Right ventricle myocardium superior (tissue), 1 donor: ENCODE measurements around the gene TSPO. TPM values are rescaled to one million over a fixed set of nuclear protein-coding genes. Genes with fewer than 3 reads are reported as not detected.
A peak's percentile ranks its signal among the peaks of the same experiment; 100 is the strongest.
"Not testable (repeated sequence)": the region's sequence is repeated elsewhere in the genome, so short reads cannot be mapped to it uniquely, and the experiment has no call there.

Experiments
- ATAC-seq: fragments of 200-7000 bp; cut with Tn5 transposase; one replicate; pipeline ENCODE4 v1.9.1; 2020; ENCODE audit warnings: mild to moderate bottlenecking; ENCODE audit not compliant: poor library complexity
- DNase-seq: peaks from one replicate; pipeline ENCODE4 v3.0.0-alpha.2; 2020
- intact Hi-C: fragments of 100-400 bp; cut with DNase I; formaldehyde crosslinking; loops from one replicate; pipeline ENCODE4 v1.11.2; 2022
- long read RNA-seq: library from polyadenylated mRNA; unstranded; transcript quantifications from one replicate; pipeline ENCODE4 v2.0.0, GENCODE V29; 2021
- total RNA-seq: library from RNA; stranded (reverse); fragmentation: NEBNext Ultra II Directional; extraction: Animal tissue kit (Norgen Biotek cat#: 25700); gene quantifications from one replicate; pipeline ENCODE4 v1.2.1, GENCODE V29; 2021
- donor health status: DM: no; HTN: yes; CAD: no; lungs with severe emphysema.

Gene TSPO
- 126 TPM for total RNA-seq
- long read RNA-seq, transcript TSPO-202 (4 exons, 881 nt), result major isoform, 126 of 156 reads
- long read RNA-seq, partial matches to known transcripts, result 28 of 156 reads
- long read RNA-seq, other reads (novel, unspliced or antisense), result 2 of 156 reads

GRCh38 chr22:43151251-43152002 is at the start of gene TSPO:
TSS of gene TSPO (plus strand) at chr22:43151559. CDS start at chr22:43159239, 7,680 bp downstream.
- ATAC-seq, result peak; percentile 89
- intact Hi-C loops, result loop anchor here (2.0 kb wide), 1 partner anchor 35 kb away; the partner anchor contains the start of gene TTLL12
- peak; percentile 91 for DNase-seq

GRCh38 chr22:43104056-43104625 is 47.2 kb upstream of the TSPO start:
- intact Hi-C loops, ATAC-seq, DNase-seq: not testable (repeated sequence)

- intact Hi-C loops, ATAC-seq, DNase-seq: not testable (repeated sequence)
Observed at GRCh38 chr22:43104950-43105349, 46.4 kb upstream of the TSPO start.

GRCh38 chr22:43106302-43106701 is 45.1 kb upstream of the TSPO start:
- no peak for ATAC-seq
- intact Hi-C loops, result no loop called here
- DNase-seq, result no peak

- ATAC-seq (no peak), DNase-seq (no peak)
- intact Hi-C loops, result no loop called here
Observed at GRCh38 chr22:43109511-43109910, 41.8 kb upstream of the TSPO start.

GRCh38 chr22:43109921-43110443 is 41.4 kb upstream of the TSPO start:
- intact Hi-C loops, result no loop called here
- no peak for ATAC-seq
- no peak for DNase-seq

- peak; percentile 70 for ATAC-seq
- DNase-seq, result peak; percentile 58
- intact Hi-C loops, result no loop called here
Observed at GRCh38 chr22:43110444-43110926, 40.9 kb upstream of the TSPO start, which contains the start of gene BIK. TSS of gene BIK (plus strand) at chr22:43110750. CDS start at chr22:43124023, 13,273 bp downstream.

GRCh38 chr22:43110927-43111623 is 40.3 kb upstream of the TSPO start:
- intact Hi-C loops, result no loop called here
- peak; percentile 58 for DNase-seq
- peak; percentile 50 for ATAC-seq

- no peak for DNase-seq
- ATAC-seq, result no peak
- intact Hi-C loops, result no loop called here
Observed at GRCh38 chr22:43113526-43114251, 37.7 kb upstream of the TSPO start.

GRCh38 chr22:43114958-43115357 is 36.4 kb upstream of the TSPO start:
- DNase-seq (no peak), ATAC-seq (no peak)
- intact Hi-C loops, result no loop called here

- intact Hi-C loops, result no loop called here
- DNase-seq (no peak), ATAC-seq (no peak)
Observed at GRCh38 chr22:43116932-43117331, 34.4 kb upstream of the TSPO start.

GRCh38 chr22:43118024-43118849 is 33.1 kb upstream of the TSPO start:
- DNase-seq, result no peak
- ATAC-seq, result no peak
- intact Hi-C loops, result no loop called here

GRCh38 chr22:43118953-43119458 is 32.4 kb upstream of the TSPO start:
- no peak for DNase-seq
- no peak for ATAC-seq
- intact Hi-C loops, result no loop called here

- intact Hi-C loops, result no loop called here
- ATAC-seq (peak; percentile 15), DNase-seq (no peak)
Observed at GRCh38 chr22:43126501-43127165, 24.7 kb upstream of the TSPO start.

GRCh38 chr22:43127166-43127908 is 24.0 kb upstream of the TSPO start:
- DNase-seq (no peak), ATAC-seq (no peak)
- intact Hi-C loops, result no loop called here

- intact Hi-C loops, result no loop called here
- no peak for DNase-seq
- ATAC-seq, result no peak
Observed at GRCh38 chr22:43128116-43128515, 23.2 kb upstream of the TSPO start.
